ENCODE measurements around the gene TFEB. TPM values are rescaled to one million over a fixed set of nuclear protein-coding genes. Genes with fewer than 3 reads are reported as not detected.

Gene TFEB

DNA sequence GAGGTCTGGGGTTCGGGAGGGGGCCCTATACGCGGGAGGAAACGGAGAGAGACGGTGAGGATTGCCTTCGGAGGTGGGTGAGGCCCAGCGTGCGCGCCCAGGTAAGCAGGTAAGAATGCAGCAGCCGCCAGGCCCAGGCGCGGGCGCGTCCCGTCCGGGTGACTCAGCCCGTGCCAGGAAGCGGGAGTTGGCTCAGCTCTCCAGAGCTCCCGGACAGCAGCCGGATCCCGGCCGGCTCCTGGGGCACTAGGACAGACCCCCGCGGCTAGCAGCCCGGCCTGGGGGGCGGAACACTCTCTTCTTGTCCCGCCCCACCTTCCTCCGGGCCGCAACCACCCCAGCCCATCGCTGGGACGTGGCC, 98.6 kb downstream of the TFEB start:
- no peak overlapping the region for H4K5ac ChIP-seq (ENCODE audit: low read length)
- peak; percentile 83 for DNase-seq
- H3K56ac ChIP-seq (ENCODE audit: low read length): peak overlapping the region; percentile 88
- no CpG with 5 or more reads among the region's 31 CpGs for WGBS (ENCODE audit: extremely low coverage, insufficient coverage, low lambda C conversion rate)
- no peak overlapping the region for H2AK5ac ChIP-seq (ENCODE audit: low read length)
- peak overlapping the region; percentile 90 for H3K4ac ChIP-seq (ENCODE audit: low read depth, low read length)
- peak overlapping the region; percentile 100 for H3K4me2 ChIP-seq (ENCODE audit: low read length)
- peak overlapping the region; percentile 25 for H3K18ac ChIP-seq (ENCODE audit: low read length)
- H3K27me3 ChIP-seq (ENCODE audit: insufficient read depth, low read length, poor library complexity): no peaks in the 10 kb centered on the region
- peaks cover 16% of the 10 kb centered on the region for H3K4me1 ChIP-seq (ENCODE audit: control insufficient read depth, low read depth, low read length)
- H3K9ac ChIP-seq (ENCODE audit: low read length): peak overlapping the region; percentile 88
- peak overlapping the region; percentile 67 for H4K8ac ChIP-seq (ENCODE audit: low read depth, low read length)
- peak overlapping the region; percentile 71 for H3K4me3 ChIP-seq (ENCODE audit: low read length)
- H3K79me1 ChIP-seq (ENCODE audit: low read length): peaks cover 17% of the 10 kb centered on the region
- H3K36me3 ChIP-seq (ENCODE audit: control insufficient read depth, insufficient read depth, low read length): no peaks in the 10 kb centered on the region
- H2BK5ac ChIP-seq (ENCODE audit: low read length): no peak overlapping the region
- H2BK120ac ChIP-seq (ENCODE audit: low read depth, low read length): peak overlapping the region; percentile 19
- peak overlapping the region; percentile 23 for H2BK15ac ChIP-seq (replicated peaks; ENCODE audit: low read depth)
- H3K79me2 ChIP-seq (ENCODE audit: control insufficient read depth, insufficient read depth, low read length): peaks cover 29% of the 10 kb centered on the region
- H3K23ac ChIP-seq (ENCODE audit: low read length): no peak overlapping the region
- peak overlapping the region; percentile 78 for H3K27ac ChIP-seq (ENCODE audit: low read depth, low read length)

DNA sequence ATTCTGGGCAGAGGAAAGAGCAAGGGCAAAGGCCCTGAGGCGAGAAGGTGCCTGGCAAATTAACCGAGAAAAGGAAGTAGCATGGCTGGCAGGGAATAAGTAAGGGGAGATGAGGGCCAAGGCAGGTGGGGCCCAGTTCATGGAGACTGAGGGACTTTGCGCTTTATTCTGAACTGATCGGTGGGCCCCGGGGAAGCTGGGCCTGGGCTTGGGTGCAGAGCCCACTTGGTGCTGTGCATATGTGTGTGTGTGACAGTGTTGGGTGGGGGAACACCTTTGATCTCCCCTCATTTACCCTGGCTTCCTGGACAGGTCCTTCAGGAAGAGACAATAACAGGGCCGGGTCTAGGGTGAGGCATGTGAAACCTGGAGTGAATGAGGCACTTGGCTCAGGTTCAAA, 100.0 kb downstream of the TFEB start:
- H2BK15ac ChIP-seq (replicated peaks; ENCODE audit: low read depth): no peak overlapping the region
- H3K56ac ChIP-seq (ENCODE audit: low read length): peak overlapping the region; percentile 51
- H3K79me1 ChIP-seq (ENCODE audit: low read length): peaks cover 7% of the 10 kb centered on the region
- H3K36me3 ChIP-seq (ENCODE audit: control insufficient read depth, insufficient read depth, low read length): no peaks in the 10 kb centered on the region
- H3K9ac ChIP-seq (ENCODE audit: low read length): no peak overlapping the region
- no CpG with 5 or more reads among the region's 6 CpGs for WGBS (ENCODE audit: extremely low coverage, insufficient coverage, low lambda C conversion rate)
- no peak overlapping the region for H3K4me2 ChIP-seq (ENCODE audit: low read length)
- no peak overlapping the region for H3K23ac ChIP-seq (ENCODE audit: low read length)
- H3K79me2 ChIP-seq (ENCODE audit: control insufficient read depth, insufficient read depth, low read length): peaks cover 17% of the 10 kb centered on the region
- no peak overlapping the region for H3K4ac ChIP-seq (ENCODE audit: low read depth, low read length)
- peaks cover 7% of the 10 kb centered on the region for H3K4me1 ChIP-seq (ENCODE audit: control insufficient read depth, low read depth, low read length)
- H4K8ac ChIP-seq (ENCODE audit: low read depth, low read length): no peak overlapping the region
- no peak overlapping the region for H3K27ac ChIP-seq (ENCODE audit: low read depth, low read length)
- no peak overlapping the region for H2BK120ac ChIP-seq (ENCODE audit: low read depth, low read length)
- H3K27me3 ChIP-seq (ENCODE audit: insufficient read depth, low read length, poor library complexity): no peaks in the 10 kb centered on the region
- no peak overlapping the region for H2BK5ac ChIP-seq (ENCODE audit: low read length)
- no peak overlapping the region for H3K18ac ChIP-seq (ENCODE audit: low read length)
- no peak overlapping the region for H4K5ac ChIP-seq (ENCODE audit: low read length)
- no peak overlapping the region for H3K4me3 ChIP-seq (ENCODE audit: low read length)
- no peak overlapping the region for H2AK5ac ChIP-seq (ENCODE audit: low read length)
- DNase-seq: no peak

GRCh38 chr6:41634657-41635056, 100.8 kb downstream of the TFEB start:
- Histone ChIP-seq H3K27me3 (ENCODE audit: insufficient read depth, low read length, poor library complexity) (no peaks in the 10 kb centered on the region), H3K23ac (ENCODE audit: low read length) (peak overlapping the region; percentile 38), H3K56ac (ENCODE audit: low read length) (peak overlapping the region; percentile 18), H2BK120ac (ENCODE audit: low read depth, low read length) (no peak overlapping the region), H3K79me2 (ENCODE audit: control insufficient read depth, insufficient read depth, low read length) (peaks cover 10% of the 10 kb centered on the region), H4K8ac (ENCODE audit: low read depth, low read length) (no peak overlapping the region), H3K4ac (ENCODE audit: low read depth, low read length) (no peak overlapping the region), H3K18ac (ENCODE audit: low read length) (no peak overlapping the region), H3K4me3 (ENCODE audit: low read length) (no peak overlapping the region), H4K5ac (ENCODE audit: low read length) (no peak overlapping the region), H2BK5ac (ENCODE audit: low read length) (no peak overlapping the region), H3K4me2 (ENCODE audit: low read length) (no peak overlapping the region), H3K79me1 (ENCODE audit: low read length) (peaks cover 3% of the 10 kb centered on the region), H3K36me3 (ENCODE audit: control insufficient read depth, insufficient read depth, low read length) (no peaks in the 10 kb centered on the region), H2BK15ac (replicated peaks; ENCODE audit: low read depth) (no peak overlapping the region), H2AK5ac (ENCODE audit: low read length) (no peak overlapping the region), H3K4me1 (ENCODE audit: control insufficient read depth, low read depth, low read length) (peaks cover 3% of the 10 kb centered on the region), H3K27ac (ENCODE audit: low read depth, low read length) (no peak overlapping the region), H3K9ac (ENCODE audit: low read length) (no peak overlapping the region)
- WGBS (ENCODE audit: extremely low coverage, insufficient coverage, low lambda C conversion rate): no CpG with 5 or more reads among the region's 4 CpGs
- DNase-seq: peak; percentile 55

Small RNA genes within 50 kb of the gene (small RNA-seq; reads per million reads assigned to genes)
- gene AL365205.3 (ENCODE audit: insufficient read depth): not detected

Data from mesendoderm (in vitro differentiated cells).